ENCODE results near the gene DYNLRB2. TPM values are rescaled to one million over a fixed set of nuclear protein-coding genes. Genes with fewer than 3 reads are reported as not detected.

The DYNLRB2 gene
- total and polyA plus RNA-seq, 4 donors: 0.58 to 0.92 TPM; not detected in 2

GRCh38 chr16:80569440-80570105 lies 28.8 kb downstream of the DYNLRB2 start (continued):
- TF ChIP-seq ATF3 (IDR thresholded peaks at IDR 0.05): no peak
- TF ChIP-seq SP1 (IDR thresholded peaks at IDR 0.05): no peak
- no peak for TF ChIP-seq HNF4G (IDR thresholded peaks at IDR 0.05)
- no peak for TF ChIP-seq RAD21 (IDR thresholded peaks at IDR 0.05)

- Histone ChIP-seq H3K9ac (ENCODE audit: low read depth in 1 of 2, low read length in 2 of 2) (no peak overlapping the region), H3K36me3 (ENCODE audit: control insufficient read depth in 4 of 4, insufficient read depth in 3 of 4, low read depth in 1 of 4, low read length in 3 of 4) (no peaks in the 10 kb centered on the region), H3K4me1 (ENCODE audit: control insufficient read depth in 4 of 4, insufficient read depth in 4 of 4, low read length in 3 of 4) (peaks cover 2 to 10% (median 6%) of the 10 kb centered on the region in 4 donors), H3K9me3 (ENCODE audit: control insufficient read depth in 4 of 4, low read length in 3 of 4) (no peaks in the 10 kb centered on the region), H3K27me3 (ENCODE audit: control insufficient read depth in 4 of 4, insufficient read depth in 4 of 4, low read length in 3 of 4) (no peaks in the 10 kb centered on the region), H3K4me3 (ENCODE audit: low read depth in 1 of 3, low read length in 3 of 3) (no peak overlapping the region), H3K27ac (ENCODE audit: low read depth in 1 of 2, low read length in 2 of 2) (no peak overlapping the region)
- DNase-seq (ENCODE audit: low spot score): no peak
- peak in 1 of 2 donors; percentile 43 for TF ChIP-seq RAD21 (IDR thresholded peaks at IDR 0.05)
- TF ChIP-seq NR2F2 (IDR thresholded peaks at IDR 0.05): peak; percentile 53
- TF ChIP-seq EGR1 (IDR thresholded peaks at IDR 0.05; ENCODE audit: low read depth in 2 of 2): peak in 1 of 2 donors; percentile 31
- peak; percentile 81 for TF ChIP-seq SP1 (IDR thresholded peaks at IDR 0.05)
- no peak for TF ChIP-seq YY1 (IDR thresholded peaks at IDR 0.05)
- TF ChIP-seq FOXA2 (IDR thresholded peaks at IDR 0.05): no peak
- TF ChIP-seq REST (IDR thresholded peaks at IDR 0.05): no peak
- no peak for TF ChIP-seq FOXA1 (IDR thresholded peaks at IDR 0.05)
- peak; percentile 73 to 92 for TF ChIP-seq RXRA (IDR thresholded peaks at IDR 0.05)
- no peak for TF ChIP-seq TAF1 (conservative IDR thresholded peaks at IDR 0.05)
- no peak for TF ChIP-seq GABPA (IDR thresholded peaks at IDR 0.05 in 1 of 2, conservative IDR thresholded peaks at IDR 0.05 in 1 of 2)
- TF ChIP-seq ATF3 (IDR thresholded peaks at IDR 0.05): no peak
- no peak for TF ChIP-seq ZBTB33 (IDR thresholded peaks at IDR 0.05)
- TF ChIP-seq MAX (IDR thresholded peaks at IDR 0.05): peak; percentile 17
- peak; percentile 73 for TF ChIP-seq HNF4G (IDR thresholded peaks at IDR 0.05)
- TF ChIP-seq JUND (IDR thresholded peaks at IDR 0.05): no peak
- no peak for TF ChIP-seq CTCF (IDR thresholded peaks at IDR 0.05; ENCODE audit: low read depth, low read length, missing input control)
- peak; percentile 66 to 90 for TF ChIP-seq HNF4A (conservative IDR thresholded peaks at IDR 0.05)
- 25% methylated on average over 6 of the region's 6 CpGs for WGBS
These were observed 29.3 kb downstream of the DYNLRB2 start for GRCh38 chr16:80570106-80570478.
